ENCODE measurements around the gene HYPK.

The HYPK gene

GRCh38 chr15:43851251-43851650 lies 50.9 kb downstream of the HYPK start:
- no peak for DNase-seq (ENCODE audit: low read depth)

- no peak for DNase-seq (ENCODE audit: low read depth)
Measured at GRCh38 chr15:43852607-43853006, 52.2 kb downstream of the HYPK start.

All from activated T-cell treated with anti-CD3 and anti-CD28 coated beads for 1 hour (primary cell).